SU-DHL-6 (cell line): Measurements from ENCODE around the gene PM20D1.
"Not testable (repeated sequence)": the region's sequence is repeated elsewhere in the genome, so short reads cannot be mapped to it uniquely, and the experiment has no call there.

Experiments
- H2AFZ ChIP-seq: fragments of 200-600 bp; sonication (generic); 2 replicates; pipeline ENCODE4 v1.6.1; 2014; ENCODE audit warnings: low read depth, mild to moderate bottlenecking, moderate library complexity, mixed read lengths, antibody characterized with exemption, low read length; ENCODE audit not compliant: severe bottlenecking
- H3F3A ChIP-seq: fragments of 200-600 bp; shearing (Covaris generic); 2 replicates; pipeline ENCODE4 v1.6.0; 2016; ENCODE audit warnings: antibody characterized with exemption, mild to moderate bottlenecking; ENCODE audit not compliant: insufficient read depth
- H3K27ac ChIP-seq: fragments of 200-600 bp; sonication (generic); 2 replicates; pipeline ENCODE4 v1.5.1; 2016; ENCODE audit warnings: low read depth, mild to moderate bottlenecking, low read length, moderate library complexity, mixed read lengths
- H3K27me3 ChIP-seq: fragments of 200-600 bp; sonication (generic), shearing (Covaris generic); 2 replicates; pipeline ENCODE4 v1.6.0; 2014; ENCODE audit warnings: mild to moderate bottlenecking, low read length
- H3K36me3 ChIP-seq: fragments of 200-600 bp; sonication (generic); 2 replicates; pipeline ENCODE4 v1.6.1; 2014; ENCODE audit warnings: mild to moderate bottlenecking, low read length, mixed read lengths
- H3K4me2 ChIP-seq: fragments of 300-600, 200-600 bp; shearing (Covaris generic), sonication (generic); 2 replicates; pipeline ENCODE4 v1.6.0; 2014; ENCODE audit warnings: low read length, low read depth, mild to moderate bottlenecking; ENCODE audit not compliant: poor library complexity, severe bottlenecking
- H3K4me3 ChIP-seq: fragments of 200-600 bp; sonication (generic); 2 replicates; pipeline ENCODE4 v1.5.1; 2014; ENCODE audit warnings: antibody characterized with exemption, low read length, mild to moderate bottlenecking, mixed read lengths; ENCODE audit not compliant: insufficient read depth, poor library complexity, severe bottlenecking
- H3K79me2 ChIP-seq: fragments of 200-600 bp; sonication (generic); 2 replicates; pipeline ENCODE4 v1.6.1; 2014; ENCODE audit warnings: mild to moderate bottlenecking, low read length, moderate library complexity; ENCODE audit not compliant: insufficient read depth
- H3K9ac ChIP-seq: fragments of 200-600 bp; sonication (generic); 2 replicates; pipeline ENCODE4 v1.7.0; 2014; ENCODE audit warnings: mild to moderate bottlenecking, low read length
- H3K9me2 ChIP-seq: fragments of 200-600 bp; sonication (generic); replicated peaks from 2 replicates; pipeline ENCODE4 v1.6.1; 2014; ENCODE audit warnings: low read length; ENCODE audit not compliant: insufficient read depth
- H3K9me3 ChIP-seq: fragments of 200-600 bp; sonication (generic); 2 replicates; pipeline ENCODE4 v1.6.1; 2014; ENCODE audit warnings: low read length, mixed read lengths; ENCODE audit not compliant: insufficient read depth
- H4K20me1 ChIP-seq: fragments of 200-600 bp; sonication (generic); 2 replicates; pipeline ENCODE4 v1.6.1; 2014; ENCODE audit warnings: low read depth, mild to moderate bottlenecking, antibody characterized with exemption, low read length, moderate library complexity, mixed read lengths
- CTCF ChIP-seq: fragments of 200-600 bp; sonication (generic); IDR thresholded peaks from one replicate; pipeline ENCODE4 v1.5.1; 2017; ENCODE audit warnings: antibody characterized with exemption, mild to moderate bottlenecking, low read length, moderate library complexity; ENCODE audit not compliant: insufficient read depth, poor library complexity, severe bottlenecking
- EZH2phosphoT487 ChIP-seq: fragments of 200-600 bp; sonication (generic), shearing (Covaris generic); conservative IDR thresholded peaks from 2 replicates; pipeline ENCODE4 v1.6.1; 2018; ENCODE audit warnings: mild to moderate bottlenecking, antibody characterized with exemption, low read length, moderate library complexity, mixed read lengths

Gene PM20D1

GRCh38 chr1:205889006-205889405 is 39.1 kb upstream of the PM20D1 start:
- H4K20me1 ChIP-seq, H3K9me3 ChIP-seq, H3K9ac ChIP-seq, H3K4me2 ChIP-seq, H3K79me2 ChIP-seq, H3F3A ChIP-seq, H2AFZ ChIP-seq, H3K36me3 ChIP-seq, H3K27me3 ChIP-seq, H3K9me2 ChIP-seq, H3K4me3 ChIP-seq, H3K27ac ChIP-seq: not testable (repeated sequence)

GRCh38 chr1:205883792-205884191 is 33.9 kb upstream of the PM20D1 start:
- no peak overlapping the region for H3K4me3 ChIP-seq
- no peaks in the 10 kb centered on the region for H3F3A ChIP-seq
- H3K9ac ChIP-seq = no peak overlapping the region
- no peaks in the 10 kb centered on the region for H3K79me2 ChIP-seq
- no peak overlapping the region for H2AFZ ChIP-seq
- H4K20me1 ChIP-seq = no peaks in the 10 kb centered on the region
- no peaks in the 10 kb centered on the region for H3K9me3 ChIP-seq
- no peaks in the 10 kb centered on the region for H3K27me3 ChIP-seq
- H3K27ac ChIP-seq = no peak overlapping the region
- no peaks in the 10 kb centered on the region for H3K9me2 ChIP-seq
- TF ChIP-seq CTCF = no peak
- TF ChIP-seq EZH2phosphoT487 = no peak
- H3K36me3 ChIP-seq = no peaks in the 10 kb centered on the region
- H3K4me2 ChIP-seq = no peak overlapping the region

GRCh38 chr1:205880923-205881322 is 31.0 kb upstream of the PM20D1 start:
- Histone ChIP-seq H2AFZ (no peak overlapping the region), H3K9me2 (no peaks in the 10 kb centered on the region), H3K36me3 (no peaks in the 10 kb centered on the region), H3K79me2 (no peaks in the 10 kb centered on the region), H3K4me3 (no peak overlapping the region), H3K9ac (no peak overlapping the region), H3K9me3 (no peaks in the 10 kb centered on the region), H4K20me1 (no peaks in the 10 kb centered on the region), H3F3A (no peaks in the 10 kb centered on the region), H3K27ac (no peak overlapping the region), H3K4me2 (no peak overlapping the region), H3K27me3 (no peaks in the 10 kb centered on the region)
- TF ChIP-seq CTCF = no peak
- TF ChIP-seq EZH2phosphoT487 = no peak

GRCh38 chr1:205879974-205880373 is 30.0 kb upstream of the PM20D1 start:
- Histone ChIP-seq H3K27me3 (no peaks in the 10 kb centered on the region), H3K4me3 (no peak overlapping the region), H3K4me2 (no peak overlapping the region), H3F3A (no peaks in the 10 kb centered on the region), H3K36me3 (no peaks in the 10 kb centered on the region), H3K9ac (no peak overlapping the region), H3K9me2 (no peaks in the 10 kb centered on the region), H3K79me2 (no peaks in the 10 kb centered on the region), H4K20me1 (no peaks in the 10 kb centered on the region), H3K27ac (no peak overlapping the region), H3K9me3 (no peaks in the 10 kb centered on the region), H2AFZ (no peak overlapping the region)
- TF ChIP-seq EZH2phosphoT487 (no peak), CTCF (no peak)
